PC-3 (cell line): ENCODE results near the gene FOXO6. TPM values are rescaled to one million over a fixed set of nuclear protein-coding genes. Genes with fewer than 3 reads are reported as not detected.

ENCODE experiments used
- ATAC-seq: fragments of 200-7000 bp; cut with Tn5 transposase; 2 replicates; pipeline ENCODE4 v1.9.1; 2020; ENCODE audit warnings: mild to moderate bottlenecking, moderate library complexity
- BruUV-seq: library from RNA; stranded (reverse); fragments of 400-500 nt; replicated peaks from 2 replicates; lab custom pipeline; 2021; lab: Mats Ljungman, UMichigan
- CTCF ChIA-PET: fragments of 300-600 bp; sonication (Branson Sonifier 250); formaldehyde crosslinking; loops from one replicate; lab custom pipeline; 2022; ENCODE audit warnings: antibody characterized with exemption; lab: Charles Lee
- POLR2A ChIA-PET: fragments of 300-600 bp; sonication (Branson Sonifier 250); formaldehyde crosslinking; loops from one replicate; lab custom pipeline; 2022; ENCODE audit warnings: antibody characterized with exemption; ENCODE audit not compliant: unreplicated experiment; lab: Charles Lee
- DNase-seq: peaks from one replicate; pipeline ENCODE4 v3.0.0-alpha.2; 2015
- H2AFZ ChIP-seq: fragments of 300-600 bp; sonication (generic); 2 replicates; pipeline ENCODE4 v1.6.0; 2016; ENCODE audit warnings: antibody characterized with exemption, low read length
- H3F3A ChIP-seq: fragments of 300-600 bp; sonication (generic); one replicate; pipeline ENCODE4 v1.6.0; 2017; ENCODE audit warnings: antibody characterized with exemption, low read length, control low read depth, mild to moderate bottlenecking; ENCODE audit not compliant: unreplicated experiment
- H3K27ac ChIP-seq: fragments of 300-600 bp; sonication (generic); 2 replicates; pipeline ENCODE4 v1.5.1; 2016; ENCODE audit warnings: mild to moderate bottlenecking, low read length
- H3K27me3 ChIP-seq: fragments of 300-600 bp; sonication (generic); 2 replicates; pipeline ENCODE4 v1.6.1; 2016; ENCODE audit warnings: low read length, mixed read lengths
- H3K36me3 ChIP-seq: fragments of 300-600 bp; sonication (generic); 2 replicates; pipeline ENCODE4 v1.6.1; 2016; ENCODE audit warnings: low read depth, mixed run types, low read length, mixed read lengths
- H3K4me1 ChIP-seq: fragments of 300-600 bp; sonication (generic); 2 replicates; pipeline ENCODE4 v1.5.1; 2016; ENCODE audit warnings: low read length; ENCODE audit not compliant: insufficient read depth
- H3K4me2 ChIP-seq: fragments of 300-600 bp; sonication (generic); 2 replicates; pipeline ENCODE4 v1.6.0; 2016; ENCODE audit warnings: low read length
- H3K4me3 ChIP-seq: fragments of 300-600 bp; sonication (generic); 2 replicates; pipeline ENCODE4 v1.5.1; 2016; ENCODE audit warnings: mild to moderate bottlenecking, low read length, mixed read lengths
- H3K79me2 ChIP-seq: fragments of 300-600 bp; sonication (generic); 2 replicates; pipeline ENCODE4 v1.6.1; 2017; ENCODE audit warnings: low read length, mixed read lengths
- H3K9ac ChIP-seq: fragments of 300-600 bp; sonication (generic); 2 replicates; pipeline ENCODE4 v1.6.0; 2016; ENCODE audit warnings: mild to moderate bottlenecking, low read length
- H3K9me2 ChIP-seq: fragments of 300-600 bp; sonication (generic); replicated peaks from 2 replicates; pipeline ENCODE4 v1.6.1; 2016; ENCODE audit warnings: mixed run types, low read length, mixed read lengths
- H3K9me3 ChIP-seq: fragments of 300-600 bp; sonication (generic); 2 replicates; pipeline ENCODE4 v1.6.1; 2016; ENCODE audit warnings: low read length, mixed read lengths
- H4K20me1 ChIP-seq: fragments of 300-600 bp; sonication (generic); 2 replicates; pipeline ENCODE4 v1.6.1; 2016; ENCODE audit warnings: low read length, mixed read lengths
- EZH2 ChIP-seq: fragments of 300-600 bp; sonication (generic); IDR thresholded peaks from one replicate; pipeline ENCODE4 v1.6.1; 2017; ENCODE audit warnings: antibody characterized with exemption, mild to moderate bottlenecking, low read length; ENCODE audit not compliant: unreplicated experiment
- EZH2phosphoT487 ChIP-seq: fragments of 300-600 bp; sonication (generic); IDR thresholded peaks from 2 replicates; pipeline ENCODE4 v1.6.1; 2018; ENCODE audit warnings: mild to moderate bottlenecking, antibody characterized with exemption, low read length, borderline replicate concordance
- intact Hi-C: fragments of 100-400 bp; cut with micrococcal nuclease; formaldehyde crosslinking; loops from 2 replicates; pipeline ENCODE4 v1.9.0; 2023
- total RNA-seq: library from RNA; depleted of rRNA; stranded (reverse); fragments of >200 nt; gene quantifications from 2 replicates; pipeline ENCODE4 v1.2.3, GENCODE V29; 2014
- TF ChIP-seq, protein P1 (sequence below): fragments of 300-600 bp; sonication (generic); conservative IDR thresholded peaks from 2 replicates; pipeline ENCODE4 v1.5.1; 2017; ENCODE audit warnings: antibody characterized with exemption, low read depth, mild to moderate bottlenecking, low read length

Gene FOXO6
- total RNA-seq, 1 experiment from 2014 or later = 1.2 TPM

- no peaks in the 10 kb centered on the region for H4K20me1 ChIP-seq
- H3K9ac ChIP-seq = no peak overlapping the region
- no peaks in the 10 kb centered on the region for H3K9me2 ChIP-seq
- DNase-seq (no peak), ATAC-seq (no peak)
- no peak overlapping the region for H3K4me2 ChIP-seq
- no peaks in the 10 kb centered on the region for H3K79me2 ChIP-seq
- no peaks in the 10 kb centered on the region for H3K9me3 ChIP-seq
- peaks cover 9% of the 10 kb centered on the region; the same call in 1 of the 2 replicates for H3K4me1 ChIP-seq
- no peaks in the 10 kb centered on the region for H3K36me3 ChIP-seq
- no TSS peak for BruUV-seq
- H2AFZ ChIP-seq = no peak overlapping the region
- H3K4me3 ChIP-seq = no peak overlapping the region
- no peaks in the 10 kb centered on the region for H3K27me3 ChIP-seq
- ChIA-PET POLR2A (no interaction called here), CTCF (no interaction called here)
- TF ChIP-seq, protein P1, sequence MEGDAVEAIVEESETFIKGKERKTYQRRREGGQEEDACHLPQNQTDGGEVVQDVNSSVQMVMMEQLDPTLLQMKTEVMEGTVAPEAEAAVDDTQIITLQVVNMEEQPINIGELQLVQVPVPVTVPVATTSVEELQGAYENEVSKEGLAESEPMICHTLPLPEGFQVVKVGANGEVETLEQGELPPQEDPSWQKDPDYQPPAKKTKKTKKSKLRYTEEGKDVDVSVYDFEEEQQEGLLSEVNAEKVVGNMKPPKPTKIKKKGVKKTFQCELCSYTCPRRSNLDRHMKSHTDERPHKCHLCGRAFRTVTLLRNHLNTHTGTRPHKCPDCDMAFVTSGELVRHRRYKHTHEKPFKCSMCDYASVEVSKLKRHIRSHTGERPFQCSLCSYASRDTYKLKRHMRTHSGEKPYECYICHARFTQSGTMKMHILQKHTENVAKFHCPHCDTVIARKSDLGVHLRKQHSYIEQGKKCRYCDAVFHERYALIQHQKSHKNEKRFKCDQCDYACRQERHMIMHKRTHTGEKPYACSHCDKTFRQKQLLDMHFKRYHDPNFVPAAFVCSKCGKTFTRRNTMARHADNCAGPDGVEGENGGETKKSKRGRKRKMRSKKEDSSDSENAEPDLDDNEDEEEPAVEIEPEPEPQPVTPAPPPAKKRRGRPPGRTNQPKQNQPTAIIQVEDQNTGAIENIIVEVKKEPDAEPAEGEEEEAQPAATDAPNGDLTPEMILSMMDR = no peak
- TF ChIP-seq EZH2phosphoT487 (no peak), EZH2 (no peak)
- H3F3A ChIP-seq = no peaks in the 10 kb centered on the region
- intact Hi-C loops = no loop called here
- H3K27ac ChIP-seq = no peak overlapping the region
Measured at GRCh38 chr1:41345434-41346075, 15.7 kb upstream of the FOXO6 start.

DNA sequence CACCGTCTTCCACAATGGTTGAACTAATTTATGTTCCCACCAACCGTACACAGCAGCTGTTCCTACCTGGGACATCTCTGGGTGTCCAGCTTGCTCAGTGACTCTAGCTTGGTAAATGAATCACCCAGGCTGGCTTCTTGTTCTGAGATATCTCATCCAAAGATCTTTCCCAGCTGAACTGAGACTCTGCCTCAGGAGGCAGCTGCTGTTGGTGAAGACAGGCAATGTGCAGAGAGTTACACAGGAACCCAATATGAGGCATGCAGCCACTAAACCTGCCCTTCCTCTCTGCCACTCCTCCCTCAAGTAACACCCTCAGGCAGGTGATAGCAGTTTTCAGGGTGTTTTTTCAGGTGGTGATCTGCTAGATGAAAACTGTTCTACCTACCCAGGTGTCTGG, 14.0 kb upstream of the FOXO6 start:
- no peak overlapping the region for H3K9ac ChIP-seq
- no peaks in the 10 kb centered on the region for H3K9me2 ChIP-seq
- ATAC-seq = peak; percentile 27
- no peaks in the 10 kb centered on the region for H4K20me1 ChIP-seq
- H3K27ac ChIP-seq = no peak overlapping the region
- H3K4me1 ChIP-seq = no peaks in the 10 kb centered on the region; the same call in 1 of the 2 replicates
- no peaks in the 10 kb centered on the region for H3K9me3 ChIP-seq
- CTCF ChIA-PET = no interaction called here
- no peaks in the 10 kb centered on the region for H3K79me2 ChIP-seq
- no peak overlapping the region for H3K4me3 ChIP-seq
- no peaks in the 10 kb centered on the region for H3K36me3 ChIP-seq
- peak; percentile 48 for DNase-seq
- intact Hi-C loops = no loop called here
- H2AFZ ChIP-seq = no peak overlapping the region
- no TSS peak for BruUV-seq
- H3F3A ChIP-seq = no peaks in the 10 kb centered on the region
- TF ChIP-seq, protein P1 = no peak
- no peak for TF ChIP-seq EZH2phosphoT487
- no peak for TF ChIP-seq EZH2
- H3K27me3 ChIP-seq = no peaks in the 10 kb centered on the region
- H3K4me2 ChIP-seq = no peak overlapping the region
- POLR2A ChIA-PET = no interaction called here

- no peaks in the 10 kb centered on the region for H4K20me1 ChIP-seq
- ATAC-seq (no peak), DNase-seq (no peak)
- no peak overlapping the region for H3K4me3 ChIP-seq
- ChIA-PET CTCF (no interaction called here), POLR2A (no interaction called here)
- no peak overlapping the region for H2AFZ ChIP-seq
- no peaks in the 10 kb centered on the region for H3K27me3 ChIP-seq
- no peaks in the 10 kb centered on the region for H3K79me2 ChIP-seq
- intact Hi-C loops = no loop called here
- TF ChIP-seq EZH2phosphoT487 (no peak), EZH2 (no peak)
- TF ChIP-seq, protein P1 = no peak
- no peaks in the 10 kb centered on the region for H3K9me3 ChIP-seq
- H3K36me3 ChIP-seq = no peaks in the 10 kb centered on the region
- H3K9me2 ChIP-seq = no peaks in the 10 kb centered on the region
- H3F3A ChIP-seq = no peaks in the 10 kb centered on the region
- H3K9ac ChIP-seq = no peak overlapping the region
- H3K4me2 ChIP-seq = no peak overlapping the region
- BruUV-seq = no TSS peak
- H3K27ac ChIP-seq = no peak overlapping the region
- no peaks in the 10 kb centered on the region for H3K4me1 ChIP-seq
Measured at GRCh38 chr1:41348394-41348793, 12.8 kb upstream of the FOXO6 start.
